H1 (cell line): ENCODE measurements around the gene HK1. TPM values are rescaled to one million over a fixed set of nuclear protein-coding genes. Genes with fewer than 3 reads are reported as not detected.
A peak's percentile ranks its signal among the peaks of the same experiment; 100 is the strongest.

ENCODE experiments used
- BCL11A ChIP-seq, 2 experiments: IDR thresholded peaks; one replicate each; pipeline ENCODE4 v1.6.1; 2011; ENCODE audit warnings: low read depth in 2 of 2, low read length in 2 of 2, mild to moderate bottlenecking in 2 of 2
- CBX8 ChIP-seq: fragments of 300-800, 300-1000 bp; sonication (generic); IDR thresholded peaks from 2 replicates; pipeline ENCODE4 v1.7.1; 2016; ENCODE audit warnings: low read depth, low read length, borderline replicate concordance
- CHD1 ChIP-seq: IDR thresholded peaks from 2 replicates; pipeline ENCODE4 v1.6.1; 2012; ENCODE audit warnings: low read depth, low read length, improper control_type of control experiment
- HDAC2 ChIP-seq, 2 experiments: fragments of 300-600 bp in 1 of 2; sonication (generic) in 1 of 2; IDR thresholded peaks; 2 replicates each; pipeline ENCODE4 v1.6.1; 2011 to 2012; ENCODE audit warnings: low read depth in 2 of 2, low read length in 2 of 2, mild to moderate bottlenecking in 2 of 2, moderate library complexity in 2 of 2, borderline replicate concordance in 1 of 2, inconsistent platforms in 1 of 2
- KDM4A ChIP-seq: IDR thresholded peaks from one replicate; pipeline ENCODE4 v1.7.1; 2012; ENCODE audit warnings: low read depth, mild to moderate bottlenecking, moderate library complexity, low read length, inconsistent platforms; ENCODE audit not compliant: severe bottlenecking
- MAFK ChIP-seq: IDR thresholded peaks from 2 replicates; pipeline ENCODE4 v1.6.1; 2012; ENCODE audit warnings: low read depth, mild to moderate bottlenecking, improper control_type of control experiment, low read length
- PHF8 ChIP-seq: fragments of 200-600 bp; sonication (generic); conservative IDR thresholded peaks from 2 replicates; pipeline ENCODE4 v1.7.1; 2012; ENCODE audit warnings: low read depth, mild to moderate bottlenecking, inconsistent platforms, low read length, moderate library complexity
- SIRT6 ChIP-seq: IDR thresholded peaks from one replicate; pipeline ENCODE4 v1.7.1; 2012; ENCODE audit warnings: low read length, inconsistent platforms
- SP4 ChIP-seq: IDR thresholded peaks from 2 replicates; pipeline ENCODE4 v1.6.1; 2012; ENCODE audit warnings: low read length, inconsistent platforms
- TAF1 ChIP-seq: IDR thresholded peaks from 2 replicates; pipeline ENCODE4 v1.6.1; 2011; ENCODE audit warnings: mild to moderate bottlenecking, low read depth, low read length
- TBP ChIP-seq: IDR thresholded peaks from 2 replicates; pipeline ENCODE4 v1.6.1; 2011; ENCODE audit warnings: low read depth, low read length, improper control_type of control experiment
- polyA plus RNA-seq, 7 experiments: library from polyadenylated mRNA; depleted of rRNA in 3 of 7; stranded (reverse) in 5 of 7; unstranded in 2 of 7; fragments of >200 nt in 5 of 7; fragments of 200-250 nt in 2 of 7; gene quantifications; 1 replicate in 5 of 7; 2 replicates in 1 of 7; 4 replicates in 1 of 7; pipeline versions ENCODE4 v1.2.1 to v1.2.3, GENCODE V29; 2011 to 2013; ENCODE audit warnings: missing spikeins in 2 of 7, mixed read lengths in 2 of 7
- total RNA-seq: library from RNA; stranded (reverse); fragmentation: NEBNext Ultra II Directional; extraction: Animal tissue kit (Norgen Biotek cat#: 25700); gene quantifications from 2 replicates; pipeline ENCODE4 v1.2.1, GENCODE V29; 2021

HK1 gene
- total and polyA plus RNA-seq, 2 of the 8 experiments (the other 6 are each of a cell fraction or from before 2014, with no cell fraction given), result 55.8 to 247 TPM

- TF ChIP-seq TAF1 (peak; percentile 43; the same call in 1 of the 2 replicates), CHD1 (no peak), SP4 (no peak), CBX8 (no peak), KDM4A (peak; percentile 80), PHF8 (peak; percentile 6; the same call in 1 of the 2 replicates), HDAC2 (IDR thresholded peaks at IDR 0.05; ENCODE audit: borderline replicate concordance in 1 of 2, low read depth in 2 of 2, low read length in 2 of 2) (no peak), TBP (no peak), SIRT6 (no peak), BCL11A (IDR thresholded peaks at IDR 0.05; ENCODE audit: low read depth in 2 of 2, low read length in 2 of 2) (no peak), MAFK (no peak)
- TF ChIP-seq, all 59 proteins: peak for 10
These were observed 40.0 kb downstream of the HK1 start (continued) for GRCh38 chr10:69318106-69318866.
